ENCODE measurements around the gene HES5.

DNA sequence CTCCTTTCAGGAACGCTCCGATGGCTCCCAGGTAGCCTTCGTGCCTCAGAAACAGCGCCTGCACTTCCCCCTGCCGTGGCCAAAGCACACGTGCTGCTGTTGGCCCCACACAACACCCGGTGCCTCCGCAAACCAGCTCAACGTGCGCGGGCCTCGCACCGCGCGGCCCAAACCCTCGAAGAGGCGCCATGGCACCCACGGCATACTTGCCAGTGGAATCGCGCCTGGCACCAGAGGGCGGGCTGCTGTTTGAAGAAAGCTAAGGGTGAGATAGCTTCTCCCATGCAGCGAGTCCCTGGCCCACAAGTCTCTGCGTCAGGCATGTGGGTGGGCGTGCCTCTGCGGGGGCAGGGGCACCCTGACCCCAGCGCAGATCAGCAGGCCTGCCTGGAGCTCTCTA lies 11.5 kb downstream of the HES5 start:
- TF ChIP-seq TAF1 (IDR thresholded peaks at IDR 0.05; ENCODE audit: low read depth) (no peak), CREB1 (IDR thresholded peaks at IDR 0.05; ENCODE audit: low read depth) (no peak), EP300 (IDR thresholded peaks at IDR 0.05; ENCODE audit: borderline replicate concordance) (no peak), ZBTB7A (IDR thresholded peaks at IDR 0.05; ENCODE audit: low read depth) (no peak), YY1 (IDR thresholded peaks at IDR 0.05; ENCODE audit: low read depth) (no peak), RAD21 (IDR thresholded peaks at IDR 0.05; ENCODE audit: low read depth) (no peak), TCF12 (IDR thresholded peaks at IDR 0.05; ENCODE audit: low read depth) (no peak)
